ENCODE results near the gene KLHDC7A.

Gene KLHDC7A

GRCh38 chr1:18473195-18473815 is 7.4 kb upstream of the KLHDC7A start:
- no peak for DNase-seq (ENCODE audit: low read depth, low spot score)

- no peak for DNase-seq (ENCODE audit: low read depth, low spot score)
Observed at GRCh38 chr1:18474559-18475175, 6.1 kb upstream of the KLHDC7A start.

DNA sequence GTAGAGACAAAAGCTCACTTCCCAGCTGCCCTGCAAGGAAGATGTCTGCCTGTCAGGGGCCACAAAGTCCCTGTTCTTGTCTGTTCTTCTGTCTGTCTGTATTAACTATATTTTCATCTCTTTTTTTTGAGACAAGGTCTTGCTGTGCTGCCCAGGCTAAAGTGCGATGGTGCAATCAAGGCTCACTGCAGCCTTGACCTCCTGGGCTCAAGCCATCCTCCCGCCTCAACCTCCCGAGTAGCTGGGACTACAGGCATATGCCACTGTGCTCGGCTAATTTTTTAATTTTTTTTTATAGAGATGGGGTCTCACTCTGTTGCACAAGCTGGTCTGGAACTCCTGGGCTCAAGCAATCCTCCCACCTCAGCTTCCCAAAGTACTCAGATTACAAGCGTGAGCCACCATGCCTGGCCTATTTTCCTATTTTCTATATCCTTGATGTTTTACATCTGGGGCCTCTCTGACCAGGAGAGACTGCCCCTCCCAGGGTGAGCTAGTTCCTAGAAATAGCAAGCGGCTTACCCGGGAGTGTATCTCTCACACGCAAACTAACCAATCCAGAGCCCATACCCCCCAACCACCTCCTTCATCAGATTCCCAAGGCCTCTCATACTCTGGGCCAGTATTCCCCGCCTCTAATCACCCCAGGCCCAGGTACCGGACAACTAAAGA is 5.4 kb upstream of the KLHDC7A start:
- DNase-seq (ENCODE audit: low read depth, low spot score): no peak

- no peak for DNase-seq (ENCODE audit: low read depth, low spot score)
Observed at GRCh38 chr1:18479454-18479853, 1.3 kb upstream of the KLHDC7A start.

DNA sequence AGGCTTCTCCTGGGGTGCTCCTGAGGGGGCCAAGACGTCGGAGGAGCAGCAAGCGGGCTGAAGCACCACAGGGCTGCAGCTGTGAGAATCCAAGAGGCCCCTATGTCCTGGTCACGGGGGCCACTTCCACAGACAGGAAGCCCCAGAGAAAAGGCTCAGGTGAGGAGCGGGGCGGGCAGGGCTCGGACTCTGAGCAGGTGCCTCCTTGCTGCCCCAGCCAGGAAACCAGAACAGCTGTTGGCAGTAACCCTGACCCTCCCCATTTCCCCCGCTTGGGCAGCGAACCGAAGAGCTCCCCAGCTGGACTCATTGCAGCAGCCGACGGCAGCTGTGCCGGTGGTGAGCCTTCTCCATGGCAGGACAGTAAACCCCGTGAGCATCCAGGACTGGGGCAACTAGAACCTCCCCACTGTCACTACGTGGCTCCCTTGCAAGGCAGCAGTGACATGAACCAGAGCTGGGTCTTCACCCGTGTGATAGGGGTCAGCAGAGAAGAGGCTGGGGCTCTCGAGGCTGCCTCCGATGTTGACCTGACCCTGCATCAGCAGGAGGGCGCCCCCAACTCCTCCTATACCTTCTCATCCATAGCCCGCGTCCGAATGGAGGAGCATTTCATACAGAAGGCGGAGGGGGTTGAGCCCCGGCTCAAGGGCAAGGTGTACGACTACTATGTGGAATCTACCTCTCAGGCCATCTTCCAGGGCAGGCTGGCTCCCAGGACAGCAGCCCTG is 625 bp downstream of the KLHDC7A start:
- DNase-seq (ENCODE audit: low read depth, low spot score): no peak

GRCh38 chr1:18481921-18482701 is 1.4 kb downstream of the KLHDC7A start:
- DNase-seq (ENCODE audit: low read depth, low spot score): no peak

GRCh38 chr1:18482721-18483425 is 2.1 kb downstream of the KLHDC7A start:
- DNase-seq (ENCODE audit: low read depth, low spot score): no peak

DNA sequence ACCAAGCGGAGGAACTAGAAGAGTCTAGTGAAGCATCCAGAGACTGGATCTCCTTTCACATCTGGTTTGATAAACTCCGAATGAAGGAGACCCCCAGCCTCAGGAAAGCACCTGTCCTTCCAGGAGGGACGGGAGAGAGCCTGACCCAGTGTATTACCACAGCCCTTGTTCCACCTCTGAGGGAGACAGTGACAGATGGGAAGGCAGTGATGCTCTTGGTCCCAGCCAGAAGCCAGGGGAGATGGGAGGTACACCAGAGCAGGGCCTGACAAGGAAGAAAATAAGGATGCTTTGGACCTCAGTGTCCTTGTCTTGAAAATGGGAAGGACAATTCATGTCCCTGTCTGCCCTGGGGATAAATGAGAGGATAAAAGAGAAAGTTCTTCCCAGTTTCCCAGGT is 3.5 kb downstream of the KLHDC7A start:
- DNase-seq (ENCODE audit: low read depth, low spot score): no peak

DNA sequence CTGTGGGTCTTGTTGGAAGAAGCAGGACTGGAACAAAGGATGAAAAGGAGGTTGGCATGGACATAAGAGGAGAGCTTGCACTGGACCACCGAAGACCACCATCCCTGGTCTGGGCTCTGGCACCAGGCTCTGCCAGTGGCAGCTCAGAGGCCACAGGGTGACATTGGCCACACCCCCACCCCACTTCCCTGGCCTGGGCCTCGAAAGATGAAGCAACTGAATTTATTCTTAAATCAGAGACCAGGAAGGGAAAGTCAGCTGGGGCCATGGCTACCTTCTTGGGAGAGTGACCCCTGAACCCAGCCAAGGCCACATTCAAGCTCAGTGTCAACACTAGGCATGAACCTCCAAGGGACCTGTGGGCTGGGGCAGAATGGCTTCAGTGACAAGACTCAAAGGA is 4.0 kb downstream of the KLHDC7A start:
- DNase-seq (ENCODE audit: low read depth, low spot score): no peak

DNA sequence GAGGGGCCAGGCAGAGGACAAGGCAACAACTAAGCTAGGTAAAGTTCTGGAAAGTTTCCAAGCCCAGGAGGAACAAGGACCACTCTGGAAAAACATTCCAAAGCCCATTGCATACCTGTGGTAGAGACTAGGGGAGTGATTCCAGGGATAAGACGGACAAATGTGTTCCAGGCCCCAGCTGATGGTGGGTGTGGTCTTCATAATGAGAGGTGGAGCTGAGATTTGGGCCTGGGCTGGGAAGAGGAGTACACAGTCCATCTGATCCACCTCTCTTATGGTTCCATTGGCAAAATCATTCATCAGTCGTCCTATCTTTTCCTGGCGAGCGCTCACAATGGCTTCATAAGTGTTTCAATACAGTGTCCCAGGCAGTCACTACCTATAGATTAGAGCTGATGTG is 4.5 kb downstream of the KLHDC7A start:
- DNase-seq (ENCODE audit: low read depth, low spot score): peak; percentile 2

GRCh38 chr1:18486195-18486594 is 5.5 kb downstream of the KLHDC7A start:
- no peak for DNase-seq (ENCODE audit: low read depth, low spot score)

DNA sequence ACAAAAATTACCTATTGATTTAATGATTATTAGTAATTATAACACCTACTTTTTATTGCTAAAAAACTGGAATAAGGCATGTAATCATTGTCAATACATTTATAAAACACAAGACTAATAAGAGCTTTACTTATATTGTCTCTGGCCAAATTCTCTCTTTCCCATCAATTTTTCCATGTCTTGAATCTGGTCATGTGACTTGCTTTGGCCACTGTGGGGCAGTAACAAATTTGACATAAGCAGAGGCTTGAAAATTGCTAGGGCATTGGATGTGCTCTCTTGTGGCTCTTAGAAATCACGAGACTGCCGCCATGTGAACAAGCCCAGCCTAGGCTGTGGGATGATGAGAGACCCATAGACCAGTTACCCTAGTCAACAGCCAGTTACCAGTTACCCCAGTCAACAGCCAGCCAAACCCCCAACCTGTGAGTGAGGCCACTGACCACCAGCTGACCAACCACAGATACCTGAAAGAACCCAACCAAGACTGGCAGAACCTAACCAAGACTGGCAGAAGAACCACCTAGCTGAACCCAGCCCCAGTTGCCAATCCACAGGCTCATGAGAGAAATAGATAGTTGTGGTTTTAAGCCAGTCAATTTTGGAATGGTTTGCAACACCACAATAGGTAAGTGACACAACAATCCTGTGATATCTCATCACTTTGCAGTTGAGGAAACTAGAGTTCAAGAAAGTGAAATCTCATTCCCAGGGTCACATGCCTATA is 8.8 kb downstream of the KLHDC7A start:
- DNase-seq (ENCODE audit: low read depth, low spot score): no peak

GRCh38 chr1:18491168-18491567 is 10.4 kb downstream of the KLHDC7A start:
- no peak for DNase-seq (ENCODE audit: low read depth, low spot score)

DNA sequence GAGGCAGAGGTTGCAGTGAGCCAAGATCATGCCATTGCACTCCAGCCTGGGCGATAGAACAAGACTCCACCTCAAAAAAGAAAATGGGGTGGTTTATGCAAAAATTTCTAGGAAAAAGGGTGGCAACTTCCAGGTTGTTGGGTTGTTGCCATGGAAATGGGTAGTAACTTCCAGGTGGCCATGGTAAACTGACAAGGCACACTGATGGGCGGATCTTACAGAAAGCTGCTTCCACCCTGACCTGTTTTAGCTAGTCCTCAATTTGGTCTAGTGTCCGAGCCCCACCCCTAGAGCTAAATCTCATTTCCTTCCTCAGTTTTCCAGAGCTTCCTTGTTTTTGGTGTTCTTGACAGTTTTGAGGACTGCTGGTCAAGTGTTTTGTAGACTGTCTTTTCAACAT is 13.6 kb downstream of the KLHDC7A start:
- DNase-seq (ENCODE audit: low read depth, low spot score): no peak

GRCh38 chr1:18495635-18496034 is 14.9 kb downstream of the KLHDC7A start:
- no peak for DNase-seq (ENCODE audit: low read depth, low spot score)

- no peak for DNase-seq (ENCODE audit: low read depth, low spot score)
Observed at GRCh38 chr1:18496056-18496455, 15.3 kb downstream of the KLHDC7A start.

DNA sequence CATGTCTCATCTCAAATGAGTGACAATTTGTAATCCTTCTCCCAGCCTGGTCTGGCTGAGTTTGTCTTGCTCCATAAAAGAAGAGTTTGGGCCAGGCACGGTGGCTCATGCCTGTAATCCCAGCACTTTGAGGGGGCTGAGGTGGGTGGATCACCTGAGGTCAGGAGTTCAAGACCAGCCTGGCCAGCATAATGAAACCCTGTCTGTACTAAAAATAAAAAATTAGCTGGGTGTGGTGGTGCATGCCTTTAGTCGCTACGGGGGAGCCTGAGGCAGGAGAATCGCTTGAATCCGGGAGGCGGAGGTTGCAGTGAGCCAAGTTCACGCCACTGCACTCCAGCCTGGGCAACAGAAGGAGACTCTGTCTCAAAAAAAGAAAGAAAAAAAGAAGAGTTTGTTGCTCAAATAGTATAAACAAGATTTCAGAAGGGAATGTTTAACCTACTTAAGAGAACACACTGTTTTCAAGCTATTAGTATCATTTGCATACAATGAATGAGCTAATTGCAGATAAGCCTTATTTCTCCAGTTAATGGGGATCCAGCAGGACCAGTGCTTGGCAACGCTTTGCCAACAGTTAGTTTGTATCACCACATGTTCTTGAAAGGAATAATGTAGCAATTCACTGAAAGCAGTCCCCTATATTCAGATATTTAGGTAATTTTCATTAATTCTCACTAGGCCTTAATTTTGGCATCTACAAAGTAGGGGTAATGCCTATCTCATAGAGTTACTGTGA is 15.9 kb downstream of the KLHDC7A start:
- no peak for DNase-seq (ENCODE audit: low read depth, low spot score)

- DNase-seq (ENCODE audit: low read depth, low spot score): no peak
Observed at GRCh38 chr1:18501833-18502232, 21.1 kb downstream of the KLHDC7A start.

DNA sequence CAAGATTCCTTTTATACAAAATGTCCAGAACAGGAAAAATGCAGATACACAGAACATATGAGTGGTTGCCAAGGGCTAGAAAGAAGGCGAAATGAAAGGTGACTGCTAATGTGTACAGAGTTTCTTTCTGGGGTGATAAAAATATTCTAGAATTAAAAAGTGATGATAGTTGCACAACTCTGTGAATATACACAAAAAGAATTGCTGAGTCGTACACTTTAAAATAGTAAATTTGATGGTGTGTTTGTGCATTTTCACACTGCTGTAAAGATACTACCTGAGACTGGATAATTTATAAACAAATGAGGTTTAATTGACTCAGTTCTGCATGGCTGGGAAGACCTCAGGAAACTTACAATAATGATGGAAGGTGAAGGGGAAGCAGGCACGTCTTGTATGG is 23.9 kb downstream of the KLHDC7A start:
- no peak for DNase-seq (ENCODE audit: low read depth, low spot score)

DNA sequence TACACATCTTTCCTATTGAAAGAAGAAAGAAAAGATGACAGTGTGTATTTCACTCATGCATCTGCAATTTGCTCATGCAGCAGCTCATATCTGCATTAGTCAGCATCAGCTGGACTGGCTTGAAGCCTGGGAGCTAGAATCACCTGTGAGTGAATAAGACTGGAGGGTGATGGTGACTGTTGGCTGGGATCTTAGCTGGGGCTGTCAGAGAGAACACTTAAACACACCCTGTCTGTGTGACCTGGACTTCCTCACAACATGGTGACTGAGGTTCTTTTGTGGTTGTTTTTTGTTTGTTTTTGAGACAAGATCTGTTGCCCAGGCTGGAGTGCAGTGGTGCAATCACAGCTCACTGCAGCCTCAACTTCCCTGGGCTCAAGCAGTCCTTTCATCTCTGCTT is 24.9 kb downstream of the KLHDC7A start:
- no peak for DNase-seq (ENCODE audit: low read depth, low spot score)

Measured in astrocyte of the hippocampus (primary cell).